ENCODE data around the gene PRKAG2.
"Not testable (repeated sequence)": the region's sequence is repeated elsewhere in the genome, so short reads cannot be mapped to it uniquely, and the experiment has no call there.

Gene PRKAG2

DNA sequence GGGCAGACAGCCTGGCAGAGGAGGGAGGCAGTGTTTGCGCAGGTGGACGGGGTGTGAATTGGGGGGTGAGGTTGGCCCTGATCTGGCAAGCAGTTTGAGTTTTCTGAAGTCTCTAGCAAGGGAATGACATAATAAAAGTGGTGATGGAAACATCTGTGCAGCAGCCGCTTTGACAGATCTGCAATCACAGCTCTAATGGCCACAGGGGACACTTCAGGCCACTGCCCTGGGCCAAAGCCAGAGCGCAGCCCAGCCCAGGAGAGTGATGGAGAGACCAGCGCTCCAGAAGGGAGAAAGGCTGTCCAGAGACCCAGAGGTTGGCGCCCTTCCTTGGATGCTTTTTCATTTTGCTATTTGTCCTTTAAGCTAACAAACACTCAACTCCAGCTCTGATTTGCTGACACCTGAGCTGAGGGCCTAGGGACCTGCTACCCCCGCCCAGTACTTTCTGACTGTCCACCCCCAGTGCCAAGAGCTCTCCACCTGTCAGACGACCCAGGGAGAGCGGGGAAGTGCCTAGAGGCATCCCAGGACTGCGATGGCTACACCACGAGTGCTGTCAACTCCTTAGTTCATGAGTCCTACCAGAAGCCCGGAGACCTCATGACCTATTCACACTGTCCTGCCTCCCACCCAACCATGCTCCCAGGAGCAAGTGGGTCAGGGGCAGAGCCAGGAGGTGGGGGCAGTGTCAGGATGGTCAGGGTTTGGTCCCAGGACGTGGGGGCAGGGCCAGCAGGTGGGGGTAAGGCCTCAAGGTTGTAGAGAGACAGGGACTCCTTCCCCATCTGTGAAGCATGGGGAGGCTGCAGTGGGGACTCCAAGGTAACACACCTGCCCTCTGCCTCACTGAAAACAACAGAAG lies 112.6 kb downstream of the PRKAG2 start:
- DNase-seq (ENCODE audit: low spot score) = no peak

DNA sequence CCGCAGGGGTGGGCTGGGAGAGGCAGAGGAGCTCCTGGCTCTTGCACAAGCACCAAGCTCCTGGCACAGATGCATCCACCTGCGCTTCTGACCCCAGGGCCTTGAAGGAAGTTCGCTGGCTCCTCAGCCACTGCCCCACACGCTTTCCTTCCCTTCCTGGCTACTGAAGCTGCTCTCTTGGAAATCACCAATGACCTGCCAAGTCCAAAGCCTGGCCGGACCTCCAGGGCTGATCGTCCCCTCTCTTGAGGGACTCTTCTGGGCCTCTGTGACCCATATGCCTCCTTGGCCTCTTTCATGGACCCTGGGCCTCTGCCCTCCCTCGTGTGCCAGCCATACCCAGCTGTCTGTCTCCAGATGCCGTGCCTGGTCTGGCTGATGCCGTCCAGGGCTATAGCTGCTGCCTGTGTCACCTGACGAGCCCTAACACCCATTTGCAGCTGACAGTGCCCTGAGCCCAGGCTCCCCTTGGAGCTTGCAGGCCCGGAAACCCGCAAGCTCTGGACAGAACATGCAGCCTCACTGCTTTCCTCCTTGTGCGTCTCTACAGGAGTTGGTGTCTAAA lies 113.4 kb downstream of the PRKAG2 start:
- no peak for DNase-seq (ENCODE audit: low spot score)

DNA sequence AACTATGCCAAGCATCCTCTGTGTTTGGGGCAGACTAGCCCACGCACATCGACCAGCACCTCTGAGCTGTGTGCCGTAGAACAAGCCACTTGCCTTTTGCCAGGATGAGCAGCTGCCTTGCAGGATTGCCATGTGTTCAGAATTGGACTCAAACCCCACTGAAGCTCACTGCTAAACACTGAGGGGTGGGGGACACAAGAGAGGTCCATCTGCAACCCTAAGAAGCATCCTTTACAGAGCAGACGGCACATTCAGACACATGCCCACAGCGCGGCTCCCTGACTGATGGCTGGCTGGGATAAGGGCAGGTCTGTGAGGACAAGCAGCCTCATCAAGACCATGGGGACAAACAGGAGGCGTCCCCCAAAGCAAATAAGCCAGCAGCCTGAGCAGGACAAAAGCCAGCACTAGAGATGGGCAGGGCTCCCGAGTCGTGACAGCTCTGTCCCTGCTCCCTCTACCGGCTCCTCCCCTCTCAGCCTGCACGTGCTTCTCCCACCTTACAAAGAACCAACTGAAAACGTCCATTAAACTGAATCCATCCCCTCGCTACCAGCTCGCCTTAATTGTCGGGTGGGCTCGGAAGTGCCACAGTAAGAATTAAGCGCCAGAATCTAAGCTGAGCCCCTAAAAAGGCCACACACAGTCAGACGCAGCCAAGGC lies 114.2 kb downstream of the PRKAG2 start:
- DNase-seq (ENCODE audit: low spot score) = no peak

DNA sequence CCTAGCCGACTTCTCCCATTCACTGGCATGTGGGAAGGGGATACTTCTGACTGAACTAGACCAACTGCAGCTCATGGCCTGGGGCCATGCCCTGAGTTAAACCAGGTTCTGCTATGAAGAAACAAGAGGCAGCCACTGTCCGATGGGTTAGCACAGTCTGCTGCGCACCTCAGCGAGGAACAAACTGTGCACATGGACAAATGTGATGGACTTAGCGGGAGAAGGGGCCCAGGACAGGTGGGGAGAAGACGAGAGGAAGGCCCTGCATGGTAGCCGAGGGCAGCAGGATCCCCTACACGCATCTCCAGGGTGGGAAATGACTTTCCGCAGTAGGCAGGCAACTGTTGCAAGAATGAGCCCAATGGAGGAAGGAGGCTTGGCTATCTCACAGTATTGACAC lies 115.0 kb downstream of the PRKAG2 start:
- DNase-seq (ENCODE audit: low spot score) = no peak

DNA sequence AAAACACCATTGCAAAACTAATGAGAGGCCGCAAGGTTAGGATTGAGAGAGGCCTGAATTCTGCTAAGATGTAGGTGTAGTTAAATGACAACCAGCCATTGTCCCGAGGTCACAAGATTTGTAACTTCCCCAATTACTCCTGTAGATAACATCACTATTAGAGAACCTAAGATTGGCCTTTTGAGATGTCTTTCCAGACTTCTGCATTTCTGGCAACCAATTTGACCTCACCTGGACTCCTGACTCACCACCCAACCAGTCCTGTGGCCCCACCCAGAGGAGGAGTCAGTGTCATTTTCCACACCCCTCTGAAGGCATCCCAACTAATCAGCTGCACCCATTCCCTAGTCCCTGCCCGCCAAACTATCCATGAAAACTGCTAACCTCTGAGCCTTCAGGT lies 115.7 kb downstream of the PRKAG2 start:
- DNase-seq (ENCODE audit: low spot score) = no peak

DNA sequence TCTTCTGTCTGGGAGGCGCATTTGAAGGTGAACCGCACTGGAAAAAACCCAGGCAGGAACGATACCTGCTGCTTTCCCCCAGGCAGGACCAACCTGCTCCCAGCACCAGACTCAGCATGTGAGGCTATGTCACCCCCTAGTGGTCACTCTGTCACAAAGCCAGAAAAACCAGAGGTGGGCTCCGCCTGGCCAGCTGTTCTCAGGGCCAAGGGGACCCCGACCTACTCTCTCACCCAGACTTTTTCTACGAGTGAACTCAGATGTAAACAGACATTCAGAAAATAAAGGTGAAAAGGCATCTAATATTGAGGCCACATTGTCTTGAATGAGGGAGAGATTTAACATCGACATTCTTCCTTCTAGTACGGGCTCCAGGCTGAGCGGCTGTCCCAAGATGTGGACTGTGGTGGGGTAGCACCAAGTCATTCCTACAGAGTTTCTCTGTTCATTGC lies 117.3 kb downstream of the PRKAG2 start:
- peak; percentile 51 for DNase-seq (ENCODE audit: low spot score)

DNA sequence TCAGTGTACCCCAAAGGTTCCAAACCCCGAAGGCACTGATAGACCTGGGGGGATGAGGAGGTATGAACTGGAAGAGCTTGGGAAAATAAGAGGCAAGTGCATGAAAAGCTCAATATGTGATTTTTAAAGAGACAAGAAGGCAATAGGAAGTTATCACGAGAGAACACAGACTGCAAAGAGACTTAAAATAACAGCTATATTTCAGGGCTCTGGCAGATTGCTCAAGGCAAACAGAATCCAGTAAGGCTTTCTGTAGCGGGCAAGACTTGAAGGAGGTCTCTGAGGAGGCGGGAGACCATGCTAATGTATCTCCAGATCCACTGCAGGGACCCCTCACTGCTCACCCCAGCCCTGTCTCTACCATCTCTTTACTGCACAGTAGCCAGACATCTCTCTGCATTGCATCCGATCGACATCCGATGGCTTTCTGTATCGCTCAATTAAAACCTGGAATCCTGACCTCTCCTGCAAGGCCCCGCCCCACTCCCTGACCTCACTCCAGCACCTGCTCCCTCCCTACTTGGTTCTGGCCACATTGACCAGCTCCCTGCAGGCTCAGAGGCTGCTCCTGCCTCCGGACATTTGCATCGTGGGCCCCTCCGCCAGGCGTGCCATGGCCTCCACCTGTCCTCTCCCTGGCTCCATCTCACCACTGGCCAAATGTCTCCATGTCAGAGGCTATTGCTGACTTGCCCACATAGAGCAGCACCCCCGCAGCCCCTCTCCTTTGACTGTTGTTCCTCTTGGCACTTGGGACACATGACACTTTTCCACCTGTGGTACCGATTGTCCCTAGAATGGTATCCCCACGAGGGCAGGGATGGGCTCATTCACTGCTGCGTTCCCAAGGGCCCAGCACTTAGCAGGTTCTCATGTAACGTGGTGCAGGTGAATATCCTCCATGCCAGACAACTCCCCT lies 118.0 kb downstream of the PRKAG2 start:
- DNase-seq (ENCODE audit: low spot score) = no peak

DNA sequence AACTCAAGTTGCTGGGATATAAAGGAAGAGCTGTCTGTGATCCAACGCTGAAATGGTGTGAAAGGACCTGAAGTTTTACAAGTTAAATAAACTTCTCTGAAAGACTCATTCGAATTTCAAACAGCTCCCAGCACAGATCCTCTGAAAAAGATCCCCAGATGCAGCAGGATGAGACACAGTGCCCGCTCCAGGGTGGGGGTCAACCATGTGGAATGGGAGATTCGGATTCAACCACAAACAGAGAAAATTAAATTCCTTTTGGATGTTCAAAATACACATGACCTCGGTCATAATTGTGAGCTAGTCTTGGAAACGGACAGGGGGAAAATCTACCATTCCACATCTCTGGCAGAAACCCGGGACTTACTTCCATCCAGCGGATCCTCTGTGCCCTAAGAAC lies 119.6 kb downstream of the PRKAG2 start:
- no peak for DNase-seq (ENCODE audit: low spot score)

DNA sequence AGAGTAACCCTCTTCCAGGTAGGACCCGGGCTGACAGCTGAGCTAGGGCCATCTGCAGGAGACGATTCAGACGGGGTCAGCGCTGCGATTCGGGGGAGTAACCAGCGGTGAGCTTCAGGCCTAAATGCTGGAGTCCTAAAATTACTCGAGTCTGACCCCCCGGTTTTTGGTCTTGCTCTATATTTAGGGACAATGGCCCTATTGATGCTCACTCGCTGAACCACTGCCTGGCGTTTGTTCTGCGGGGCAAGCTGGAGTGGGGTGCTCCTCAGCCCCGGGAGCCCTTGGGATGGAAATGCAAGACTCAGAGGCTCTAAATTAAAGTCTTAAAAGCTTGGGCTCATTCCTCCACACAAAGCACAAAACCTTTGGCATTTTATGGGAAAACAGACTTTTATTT lies 120.0 kb downstream of the PRKAG2 start:
- no peak for DNase-seq (ENCODE audit: low spot score)

DNA sequence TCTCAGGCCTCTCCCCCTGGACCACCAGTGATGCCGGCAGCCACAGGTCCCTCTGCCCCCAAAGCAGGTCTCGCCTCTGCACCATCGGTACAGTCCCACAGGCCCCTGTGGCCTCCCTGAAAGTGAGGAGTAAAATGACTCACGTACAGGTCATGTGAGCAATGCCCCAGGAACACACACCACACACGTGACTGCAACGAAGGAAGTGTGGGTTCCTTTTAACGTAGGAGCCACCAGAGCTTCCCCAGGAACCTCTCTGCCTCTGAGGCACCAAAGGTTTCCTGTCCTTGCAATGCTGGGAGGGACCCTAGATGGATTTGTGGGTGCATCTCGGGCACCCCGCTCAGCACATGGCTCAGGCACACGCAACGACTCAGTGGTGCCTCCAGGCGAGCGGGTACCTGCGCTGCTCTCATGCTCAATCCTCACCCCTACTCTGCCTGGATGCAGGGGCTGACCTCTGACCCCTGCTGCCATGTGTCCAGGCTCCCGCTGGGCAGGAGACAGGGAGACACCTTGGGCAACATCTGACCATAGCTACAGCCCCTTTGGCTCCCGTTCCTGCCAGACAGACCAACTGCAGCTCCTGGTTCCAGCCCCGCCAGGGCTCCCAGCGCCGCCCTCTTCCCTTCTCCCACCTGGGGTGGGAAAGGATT lies 120.7 kb downstream of the PRKAG2 start:
- DNase-seq (ENCODE audit: low spot score) = peak; percentile 48

DNA sequence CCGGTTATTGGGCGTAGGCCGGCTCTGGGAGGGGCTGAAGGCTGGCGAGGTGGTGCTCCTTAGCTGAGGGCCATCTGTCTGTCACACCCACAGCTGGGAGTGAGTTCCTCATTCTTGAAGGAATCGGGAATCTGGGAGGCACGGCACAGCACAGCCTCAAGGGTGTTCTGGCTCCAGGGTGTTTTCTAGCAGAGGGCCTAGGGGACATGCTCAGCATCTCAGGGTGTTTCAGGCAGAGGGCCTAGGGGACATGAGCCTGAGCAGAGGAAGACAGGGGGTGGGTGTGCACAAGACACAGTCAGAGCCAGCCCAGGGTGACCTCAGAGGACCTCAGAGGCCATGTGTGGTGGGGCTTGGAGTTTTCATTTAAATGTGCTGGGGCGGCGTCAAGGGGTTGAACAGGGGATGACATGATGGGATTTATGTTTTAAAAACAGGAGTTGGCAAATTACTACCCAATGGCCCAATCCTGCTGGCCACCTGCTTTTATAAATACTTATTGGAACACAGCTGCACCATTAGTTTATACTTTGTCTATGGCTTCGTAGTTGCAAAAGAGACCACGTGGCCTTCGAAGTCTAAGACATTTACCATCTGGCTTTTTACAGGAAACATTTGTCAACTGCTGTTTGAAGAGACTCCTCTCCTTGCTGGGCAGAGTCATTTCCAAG lies 121.6 kb downstream of the PRKAG2 start:
- DNase-seq (ENCODE audit: low spot score) = no peak

DNA sequence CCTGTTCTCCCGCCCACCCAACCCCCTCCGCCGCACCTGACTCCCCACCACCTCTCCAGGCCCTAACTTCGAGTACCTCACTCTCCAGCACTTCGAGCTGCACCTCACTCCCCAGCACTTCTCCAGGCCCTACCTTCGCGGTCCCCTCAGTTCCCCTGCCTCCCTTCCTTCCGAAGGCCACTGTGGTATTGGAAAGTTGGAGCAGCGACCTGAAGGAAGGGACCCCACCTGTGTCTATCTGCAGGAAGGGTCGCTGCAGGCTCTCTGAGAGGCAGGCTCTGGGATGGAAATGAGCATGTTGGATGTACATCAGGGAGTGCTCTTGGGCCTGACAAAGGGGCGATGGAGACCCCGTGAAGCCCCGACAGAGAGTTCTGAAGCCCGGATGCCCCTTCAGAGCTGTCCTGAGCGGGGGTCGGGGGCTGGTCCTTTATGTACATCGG lies 122.2 kb downstream of the PRKAG2 start:
- no peak for DNase-seq (ENCODE audit: low spot score)

DNA sequence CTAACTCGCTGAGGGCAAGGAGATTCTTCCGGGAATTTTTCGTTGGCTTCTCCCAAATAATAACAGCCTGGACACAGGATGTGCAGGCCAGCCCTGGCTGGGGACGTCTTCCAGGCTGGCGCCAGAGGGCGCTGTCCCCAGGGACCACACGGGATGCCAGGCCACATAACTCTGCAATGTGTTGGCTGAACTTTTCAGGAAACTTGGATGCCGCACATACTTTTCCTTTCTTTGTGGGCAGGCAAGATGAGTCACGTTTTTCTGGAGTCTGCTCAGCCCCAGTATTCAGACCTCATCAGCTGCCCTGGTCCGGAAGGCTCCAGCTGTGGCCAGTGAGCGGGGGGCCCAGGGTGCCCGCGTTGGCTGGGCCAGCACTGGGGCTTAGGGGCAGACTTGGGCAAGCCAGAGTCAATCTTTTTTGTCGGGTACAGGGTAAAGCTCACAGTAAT lies 122.7 kb downstream of the PRKAG2 start:
- DNase-seq (ENCODE audit: low spot score) = peak; percentile 100

DNA sequence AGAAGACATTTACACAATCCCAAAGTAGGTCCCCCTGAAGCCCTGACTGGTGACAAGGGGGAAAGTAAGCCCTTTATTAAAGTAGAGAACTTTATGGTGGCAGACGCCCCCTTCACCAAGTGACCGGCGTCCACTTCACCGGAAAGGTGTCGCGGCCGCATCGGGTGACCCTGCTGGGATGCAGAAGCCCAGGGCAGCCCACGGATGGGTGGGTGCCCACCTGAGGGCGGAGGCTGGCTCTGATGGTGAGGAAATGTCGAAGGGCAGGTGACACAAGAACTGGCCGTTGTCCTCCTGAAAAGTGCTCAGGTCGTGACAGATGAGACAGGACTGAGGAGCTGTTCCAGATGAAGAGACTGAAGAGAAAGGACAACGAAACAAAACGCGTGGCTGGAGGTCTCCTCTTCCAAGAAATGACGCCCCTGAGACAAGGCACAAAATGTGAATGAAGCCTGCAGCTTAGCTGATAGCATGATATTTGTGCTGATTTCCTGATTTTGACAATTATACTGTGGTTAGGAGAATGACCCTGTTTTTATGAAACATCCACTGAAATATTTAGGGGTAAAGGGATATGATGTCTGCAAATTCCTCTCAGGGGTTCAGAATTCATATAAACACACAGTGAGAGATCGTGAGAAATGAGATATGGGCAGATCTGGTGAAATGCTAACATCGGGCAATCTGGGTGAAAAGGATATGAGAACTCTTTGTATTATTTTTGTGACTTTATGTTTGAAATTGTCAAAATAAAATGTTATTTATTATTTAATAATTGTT lies 123.9 kb downstream of the PRKAG2 start:
- DNase-seq (ENCODE audit: low spot score) = no peak

DNA sequence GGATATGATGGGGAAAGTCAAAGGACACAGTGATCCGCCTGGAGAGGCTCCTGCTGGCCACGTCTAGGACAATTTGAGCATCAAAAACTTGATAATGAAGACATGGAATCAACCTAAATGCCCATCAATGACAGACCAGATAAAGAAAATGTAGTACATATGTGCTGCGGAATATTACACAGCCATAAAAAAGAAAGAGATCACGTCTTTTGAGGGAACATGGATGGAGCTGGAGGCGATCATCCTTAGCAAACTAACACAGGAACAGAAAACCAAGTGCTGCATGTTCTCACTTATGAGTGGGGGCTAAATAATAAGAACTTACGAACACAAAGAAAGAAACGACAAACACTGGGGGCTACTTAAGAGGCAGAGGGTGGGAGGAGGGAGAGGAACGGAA lies 124.9 kb downstream of the PRKAG2 start:
- DNase-seq (ENCODE audit: low spot score) = no peak

DNA sequence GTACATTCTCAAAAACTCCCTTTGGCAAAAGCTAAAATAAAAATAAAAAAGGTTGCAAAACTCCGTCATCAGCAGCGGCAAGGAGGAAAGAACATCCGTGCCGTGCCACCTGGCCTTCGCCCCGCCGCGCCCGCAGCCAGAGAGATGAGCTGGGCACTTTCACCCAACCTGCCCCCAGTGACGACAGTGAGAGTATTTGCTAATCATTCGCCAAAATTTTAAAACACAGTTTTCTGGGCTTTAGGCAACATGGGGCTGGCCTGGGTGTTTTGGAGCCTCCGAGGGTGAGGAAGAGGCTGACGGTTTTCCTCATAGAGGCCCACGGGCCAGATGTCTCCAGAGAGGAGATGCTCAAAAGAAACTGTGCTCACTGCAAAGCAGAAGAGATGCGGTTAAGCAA lies 128.2 kb downstream of the PRKAG2 start:
- no peak for DNase-seq (ENCODE audit: low spot score)

DNA sequence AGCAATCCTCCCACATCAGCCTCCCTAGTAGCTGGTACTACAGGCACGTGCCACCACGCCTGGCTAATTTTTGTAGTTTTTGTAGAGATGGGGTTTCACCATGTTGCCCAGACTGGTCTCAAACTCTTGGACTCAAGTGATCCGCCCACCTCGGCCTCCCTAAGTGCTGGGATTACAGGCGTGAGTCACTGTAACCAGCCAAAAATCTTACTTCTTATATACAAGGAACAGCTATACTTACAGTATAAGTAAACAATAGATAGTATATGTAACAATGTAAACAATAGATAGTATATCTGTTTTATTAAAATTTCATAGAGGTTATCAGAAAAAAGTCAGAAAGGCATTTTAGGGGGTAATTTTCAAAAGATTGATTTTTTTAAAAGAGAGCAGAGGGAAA lies 128.9 kb downstream of the PRKAG2 start:
- not testable (repeated sequence) for DNase-seq (ENCODE audit: low spot score)

DNA sequence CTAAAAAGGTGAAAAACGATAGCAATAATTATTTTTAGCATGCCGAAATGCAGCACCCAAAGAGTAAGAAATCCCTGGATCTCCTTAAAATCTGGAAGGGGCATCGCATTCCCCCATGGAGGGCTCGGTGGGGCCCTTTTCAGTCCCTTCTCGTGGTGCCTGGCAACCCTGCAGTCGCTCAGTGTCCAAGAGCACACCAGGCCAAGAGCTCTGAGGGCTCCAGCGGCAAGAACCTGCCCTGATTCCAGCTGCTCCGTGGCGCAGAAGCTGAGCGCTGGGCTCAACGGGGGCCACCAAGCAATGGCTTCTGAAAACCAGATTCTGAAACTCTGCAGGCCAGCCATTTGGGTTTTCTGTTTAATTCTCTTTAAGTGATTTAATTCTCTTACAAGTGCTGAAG lies 131.2 kb downstream of the PRKAG2 start:
- DNase-seq (ENCODE audit: low spot score) = no peak

DNA sequence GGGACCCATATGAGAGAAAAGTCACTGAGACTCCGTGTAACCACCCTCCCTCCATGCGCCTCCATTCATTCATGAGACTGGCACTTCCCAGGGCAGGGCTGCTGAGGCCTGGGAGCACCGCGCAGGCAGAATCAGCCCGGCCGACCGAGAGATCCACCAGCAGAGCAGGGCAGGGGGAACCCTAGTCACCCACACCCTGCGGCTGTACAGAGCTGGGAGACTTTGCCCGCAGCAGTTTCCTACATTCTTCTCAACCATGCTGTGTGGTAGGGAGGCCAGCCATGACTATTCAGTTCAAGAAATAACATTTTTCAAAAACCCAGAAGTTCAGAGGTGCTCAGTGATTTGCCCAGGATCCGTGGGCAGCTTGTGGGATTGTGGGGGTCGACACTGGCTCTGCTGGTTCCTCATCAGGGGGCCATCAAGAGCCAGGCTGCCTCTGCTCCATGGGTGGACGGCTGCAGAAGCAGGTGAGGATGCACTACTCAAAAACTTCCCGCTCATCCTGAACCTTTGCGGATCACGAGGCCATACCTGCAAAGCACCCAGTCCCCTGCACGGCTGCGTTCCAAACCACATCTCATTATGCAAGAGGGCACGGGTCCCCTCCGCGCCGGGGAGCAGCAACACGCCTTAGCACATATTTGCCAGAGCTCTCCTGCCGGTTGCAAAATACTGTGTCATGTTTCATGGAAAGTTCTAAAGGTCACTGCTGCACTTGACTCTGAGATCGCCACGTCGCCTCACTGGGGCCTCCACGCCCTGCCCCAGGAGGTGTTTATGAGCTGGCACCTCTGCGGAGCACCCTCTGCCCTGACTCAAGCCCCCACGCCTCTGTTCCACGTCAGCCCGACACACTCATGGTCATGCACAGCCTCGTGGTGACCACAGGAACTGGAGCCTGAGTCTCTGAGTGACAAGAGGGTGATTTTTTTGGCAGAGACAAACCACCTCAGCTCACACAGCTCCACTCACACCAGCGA lies 132.0 kb downstream of the PRKAG2 start:
- no peak for DNase-seq (ENCODE audit: low spot score)

Measured in kidney capillary endothelial cell (primary cell).